ENCODE data around the gene DNAJB4. TPM values are rescaled to one million over a fixed set of nuclear protein-coding genes. Genes with fewer than 3 reads are reported as not detected.

DNAJB4 gene
- total and polyA plus RNA-seq, 2 experiments from 2014 or later = 12.4 to 12.9 TPM

DNA sequence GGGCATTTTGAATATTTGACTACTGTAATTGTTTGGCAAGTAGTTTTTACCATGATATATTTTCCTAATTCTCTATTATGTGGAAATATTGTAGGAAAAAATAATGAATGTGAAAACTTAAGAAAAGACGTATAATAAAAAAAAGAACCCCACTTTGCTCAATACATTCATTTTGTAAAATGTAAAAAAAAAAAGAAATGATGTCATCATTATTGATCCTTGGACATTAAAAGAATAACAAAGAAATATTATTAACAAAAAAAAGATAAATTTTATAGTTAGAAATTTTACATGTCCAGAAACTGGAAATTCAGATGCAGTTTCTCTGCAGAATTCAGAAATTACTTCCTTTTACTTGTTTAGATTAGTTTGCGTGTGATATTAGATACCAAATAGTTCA is 46.3 kb downstream of the DNAJB4 start:
- no peak overlapping the region for H3K4me3 ChIP-seq
- H3K36me3 ChIP-seq (ENCODE audit: insufficient read depth) = no peaks in the 10 kb centered on the region
- no peak overlapping the region for H2AFZ ChIP-seq
- H3K9me2 ChIP-seq (ENCODE audit: insufficient read depth) = 0 out of 2 replicates have a peak, but pooled peaks cover 2% of the 10 kb centered on the region
- H3K27ac Mint-ChIP-seq = no peak overlapping the region
- H4K20me1 ChIP-seq (replicated peaks; ENCODE audit: insufficient read depth) = no peaks in the 10 kb centered on the region
- H3K27me3 Mint-ChIP-seq (ENCODE audit: insufficient read depth, low read depth, poor library complexity) = peaks cover 14% of the 10 kb centered on the region
- no peaks in the 10 kb centered on the region for H3K79me2 ChIP-seq (replicated peaks; ENCODE audit: insufficient read depth)
- DNase-seq (ENCODE audit: low spot score) (no peak), ATAC-seq (no peak)
- H3K9me3 Mint-ChIP-seq = no peaks in the 10 kb centered on the region
- no peaks in the 10 kb centered on the region for H3K36me3 Mint-ChIP-seq (ENCODE audit: low read depth)
- peaks cover 12% of the 10 kb centered on the region for H3K4me1 ChIP-seq (ENCODE audit: insufficient read depth)
- H3K4me3 Mint-ChIP-seq = no peak overlapping the region
- peaks cover 12% of the 10 kb centered on the region for H3K4me1 Mint-ChIP-seq
- TF ChIP-seq ZNF114 (CRISPR knock-in tag; IDR thresholded peaks at IDR 0.05) = no peak
- TF ChIP-seq EZH2 (IDR thresholded peaks at IDR 0.05; ENCODE audit: low read depth, unreplicated experiment) = no peak
- TF ChIP-seq ZNF331 (CRISPR knock-in tag; IDR thresholded peaks at IDR 0.05; ENCODE audit: low read depth) = no peak
- TF ChIP-seq, protein P1, sequence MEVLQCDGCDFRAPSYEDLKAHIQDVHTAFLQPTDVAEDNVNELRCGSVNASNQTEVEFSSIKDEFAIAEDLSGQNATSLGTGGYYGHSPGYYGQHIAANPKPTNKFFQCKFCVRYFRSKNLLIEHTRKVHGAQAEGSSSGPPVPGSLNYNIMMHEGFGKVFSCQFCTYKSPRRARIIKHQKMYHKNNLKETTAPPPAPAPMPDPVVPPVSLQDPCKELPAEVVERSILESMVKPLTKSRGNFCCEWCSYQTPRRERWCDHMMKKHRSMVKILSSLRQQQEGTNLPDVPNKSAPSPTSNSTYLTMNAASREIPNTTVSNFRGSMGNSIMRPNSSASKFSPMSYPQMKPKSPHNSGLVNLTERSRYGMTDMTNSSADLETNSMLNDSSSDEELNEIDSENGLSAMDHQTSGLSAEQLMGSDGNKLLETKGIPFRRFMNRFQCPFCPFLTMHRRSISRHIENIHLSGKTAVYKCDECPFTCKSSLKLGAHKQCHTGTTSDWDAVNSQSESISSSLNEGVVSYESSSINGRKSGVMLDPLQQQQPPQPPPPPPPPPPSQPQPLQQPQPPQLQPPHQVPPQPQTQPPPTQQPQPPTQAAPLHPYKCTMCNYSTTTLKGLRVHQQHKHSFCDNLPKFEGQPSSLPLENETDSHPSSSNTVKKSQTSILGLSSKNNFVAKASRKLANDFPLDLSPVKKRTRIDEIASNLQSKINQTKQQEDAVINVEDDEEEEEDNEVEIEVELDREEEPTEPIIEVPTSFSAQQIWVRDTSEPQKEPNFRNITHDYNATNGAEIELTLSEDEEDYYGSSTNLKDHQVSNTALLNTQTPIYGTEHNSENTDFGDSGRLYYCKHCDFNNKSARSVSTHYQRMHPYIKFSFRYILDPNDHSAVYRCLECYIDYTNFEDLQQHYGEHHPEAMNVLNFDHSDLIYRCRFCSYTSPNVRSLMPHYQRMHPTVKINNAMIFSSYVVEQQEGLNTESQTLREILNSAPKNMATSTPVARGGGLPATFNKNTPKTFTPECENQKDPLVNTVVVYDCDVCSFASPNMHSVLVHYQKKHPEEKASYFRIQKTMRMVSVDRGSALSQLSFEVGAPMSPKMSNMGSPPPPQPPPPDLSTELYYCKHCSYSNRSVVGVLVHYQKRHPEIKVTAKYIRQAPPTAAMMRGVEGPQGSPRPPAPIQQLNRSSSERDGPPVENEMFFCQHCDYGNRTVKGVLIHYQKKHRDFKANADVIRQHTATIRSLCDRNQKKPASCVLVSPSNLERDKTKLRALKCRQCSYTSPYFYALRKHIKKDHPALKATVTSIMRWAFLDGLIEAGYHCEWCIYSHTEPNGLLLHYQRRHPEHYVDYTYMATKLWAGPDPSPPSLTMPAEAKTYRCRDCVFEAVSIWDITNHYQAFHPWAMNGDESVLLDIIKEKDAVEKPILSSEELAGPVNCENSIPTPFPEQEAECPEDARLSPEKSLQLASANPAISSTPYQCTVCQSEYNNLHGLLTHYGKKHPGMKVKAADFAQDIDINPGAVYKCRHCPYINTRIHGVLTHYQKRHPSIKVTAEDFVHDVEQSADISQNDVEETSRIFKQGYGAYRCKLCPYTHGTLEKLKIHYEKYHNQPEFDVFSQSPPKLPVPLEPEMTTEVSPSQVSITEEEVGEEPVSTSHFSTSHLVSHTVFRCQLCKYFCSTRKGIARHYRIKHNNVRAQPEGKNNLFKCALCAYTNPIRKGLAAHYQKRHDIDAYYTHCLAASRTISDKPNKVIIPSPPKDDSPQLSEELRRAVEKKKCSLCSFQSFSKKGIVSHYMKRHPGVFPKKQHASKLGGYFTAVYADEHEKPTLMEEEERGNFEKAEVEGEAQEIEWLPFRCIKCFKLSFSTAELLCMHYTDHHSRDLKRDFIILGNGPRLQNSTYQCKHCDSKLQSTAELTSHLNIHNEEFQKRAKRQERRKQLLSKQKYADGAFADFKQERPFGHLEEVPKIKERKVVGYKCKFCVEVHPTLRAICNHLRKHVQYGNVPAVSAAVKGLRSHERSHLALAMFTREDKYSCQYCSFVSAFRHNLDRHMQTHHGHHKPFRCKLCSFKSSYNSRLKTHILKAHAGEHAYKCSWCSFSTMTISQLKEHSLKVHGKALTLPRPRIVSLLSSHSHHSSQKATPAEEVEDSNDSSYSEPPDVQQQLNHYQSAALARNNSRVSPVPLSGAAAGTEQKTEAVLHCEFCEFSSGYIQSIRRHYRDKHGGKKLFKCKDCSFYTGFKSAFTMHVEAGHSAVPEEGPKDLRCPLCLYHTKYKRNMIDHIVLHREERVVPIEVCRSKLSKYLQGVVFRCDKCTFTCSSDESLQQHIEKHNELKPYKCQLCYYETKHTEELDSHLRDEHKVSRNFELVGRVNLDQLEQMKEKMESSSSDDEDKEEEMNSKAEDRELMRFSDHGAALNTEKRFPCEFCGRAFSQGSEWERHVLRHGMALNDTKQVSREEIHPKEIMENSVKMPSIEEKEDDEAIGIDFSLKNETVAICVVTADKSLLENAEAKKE (CRISPR knock-in tag; IDR thresholded peaks at IDR 0.05) = no peak
- no peak for TF ChIP-seq STAT1 (IDR thresholded peaks at IDR 0.05; ENCODE audit: unreplicated experiment)
- no peak for TF ChIP-seq ETS1 (IDR thresholded peaks at IDR 0.05)
- no peak for TF ChIP-seq POLR2AphosphoS5 (IDR thresholded peaks at IDR 0.05; ENCODE audit: low read depth)
- no peak for TF ChIP-seq EZH2phosphoT487 (IDR thresholded peaks at IDR 0.05; ENCODE audit: unreplicated experiment)
- TF ChIP-seq, protein P2, sequence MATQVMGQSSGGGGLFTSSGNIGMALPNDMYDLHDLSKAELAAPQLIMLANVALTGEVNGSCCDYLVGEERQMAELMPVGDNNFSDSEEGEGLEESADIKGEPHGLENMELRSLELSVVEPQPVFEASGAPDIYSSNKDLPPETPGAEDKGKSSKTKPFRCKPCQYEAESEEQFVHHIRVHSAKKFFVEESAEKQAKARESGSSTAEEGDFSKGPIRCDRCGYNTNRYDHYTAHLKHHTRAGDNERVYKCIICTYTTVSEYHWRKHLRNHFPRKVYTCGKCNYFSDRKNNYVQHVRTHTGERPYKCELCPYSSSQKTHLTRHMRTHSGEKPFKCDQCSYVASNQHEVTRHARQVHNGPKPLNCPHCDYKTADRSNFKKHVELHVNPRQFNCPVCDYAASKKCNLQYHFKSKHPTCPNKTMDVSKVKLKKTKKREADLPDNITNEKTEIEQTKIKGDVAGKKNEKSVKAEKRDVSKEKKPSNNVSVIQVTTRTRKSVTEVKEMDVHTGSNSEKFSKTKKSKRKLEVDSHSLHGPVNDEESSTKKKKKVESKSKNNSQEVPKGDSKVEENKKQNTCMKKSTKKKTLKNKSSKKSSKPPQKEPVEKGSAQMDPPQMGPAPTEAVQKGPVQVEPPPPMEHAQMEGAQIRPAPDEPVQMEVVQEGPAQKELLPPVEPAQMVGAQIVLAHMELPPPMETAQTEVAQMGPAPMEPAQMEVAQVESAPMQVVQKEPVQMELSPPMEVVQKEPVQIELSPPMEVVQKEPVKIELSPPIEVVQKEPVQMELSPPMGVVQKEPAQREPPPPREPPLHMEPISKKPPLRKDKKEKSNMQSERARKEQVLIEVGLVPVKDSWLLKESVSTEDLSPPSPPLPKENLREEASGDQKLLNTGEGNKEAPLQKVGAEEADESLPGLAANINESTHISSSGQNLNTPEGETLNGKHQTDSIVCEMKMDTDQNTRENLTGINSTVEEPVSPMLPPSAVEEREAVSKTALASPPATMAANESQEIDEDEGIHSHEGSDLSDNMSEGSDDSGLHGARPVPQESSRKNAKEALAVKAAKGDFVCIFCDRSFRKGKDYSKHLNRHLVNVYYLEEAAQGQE (IDR thresholded peaks at IDR 0.05; ENCODE audit: unreplicated experiment) = no peak
- TF ChIP-seq NANOG (IDR thresholded peaks at IDR 0.05; ENCODE audit: borderline replicate concordance) = no peak
- no peak for TF ChIP-seq CREB1 (CRISPR knock-in tag; IDR thresholded peaks at IDR 0.05; ENCODE audit: low read depth)
- TF ChIP-seq JUNB (IDR thresholded peaks at IDR 0.05; ENCODE audit: unreplicated experiment) = no peak
- TF ChIP-seq, protein P3, sequence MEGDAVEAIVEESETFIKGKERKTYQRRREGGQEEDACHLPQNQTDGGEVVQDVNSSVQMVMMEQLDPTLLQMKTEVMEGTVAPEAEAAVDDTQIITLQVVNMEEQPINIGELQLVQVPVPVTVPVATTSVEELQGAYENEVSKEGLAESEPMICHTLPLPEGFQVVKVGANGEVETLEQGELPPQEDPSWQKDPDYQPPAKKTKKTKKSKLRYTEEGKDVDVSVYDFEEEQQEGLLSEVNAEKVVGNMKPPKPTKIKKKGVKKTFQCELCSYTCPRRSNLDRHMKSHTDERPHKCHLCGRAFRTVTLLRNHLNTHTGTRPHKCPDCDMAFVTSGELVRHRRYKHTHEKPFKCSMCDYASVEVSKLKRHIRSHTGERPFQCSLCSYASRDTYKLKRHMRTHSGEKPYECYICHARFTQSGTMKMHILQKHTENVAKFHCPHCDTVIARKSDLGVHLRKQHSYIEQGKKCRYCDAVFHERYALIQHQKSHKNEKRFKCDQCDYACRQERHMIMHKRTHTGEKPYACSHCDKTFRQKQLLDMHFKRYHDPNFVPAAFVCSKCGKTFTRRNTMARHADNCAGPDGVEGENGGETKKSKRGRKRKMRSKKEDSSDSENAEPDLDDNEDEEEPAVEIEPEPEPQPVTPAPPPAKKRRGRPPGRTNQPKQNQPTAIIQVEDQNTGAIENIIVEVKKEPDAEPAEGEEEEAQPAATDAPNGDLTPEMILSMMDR (conservative IDR thresholded peaks at IDR 0.05; ENCODE audit: low read depth in 2 of 2) = no peak
- no peak overlapping the region for H3K27ac ChIP-seq (ENCODE audit: low read depth)
- peaks cover 24% of the 10 kb centered on the region for H3K27me3 ChIP-seq (ENCODE audit: insufficient read depth)
- H3F3A ChIP-seq (replicated peaks; ENCODE audit: low read depth) = 0 out of 2 replicates have a peak, but pooled peaks cover 4% of the 10 kb centered on the region
- H3K4me2 ChIP-seq = no peak overlapping the region

All from GM23338 (cell line).